Mesenchymal stem cell (in vitro differentiated cells and primary cell): Measurements from ENCODE around the gene RGS19.

Experiments
- DNase-seq: peaks from one replicate; pipeline ENCODE4 v3.0.0-alpha.2; 2013
- H2AFZ ChIP-seq: one replicate; pipeline ENCODE4 v1.6.1; 2013; ENCODE audit warnings: low read depth, mild to moderate bottlenecking, control low read depth, inconsistent platforms, low read length, moderate library complexity
- H2AK5ac ChIP-seq: 2 replicates; pipeline ENCODE4 v1.6.1; 2013; ENCODE audit warnings: low read length, moderate library complexity, mild to moderate bottlenecking, inconsistent platforms; ENCODE audit not compliant: severe bottlenecking
- H2BK120ac ChIP-seq: one replicate; pipeline ENCODE4 v1.6.1; 2013; ENCODE audit warnings: low read depth, mild to moderate bottlenecking, inconsistent platforms, low read length, moderate library complexity
- H2BK12ac ChIP-seq, 2 experiments: one replicate each; pipeline ENCODE4 v1.6.1; 2013; ENCODE audit warnings: inconsistent platforms in 2 of 2, low read length in 2 of 2, mild to moderate bottlenecking in 2 of 2, moderate library complexity in 2 of 2, control low read depth in 1 of 2
- H2BK15ac ChIP-seq: one replicate; pipeline ENCODE4 v1.6.1; 2013; ENCODE audit warnings: mild to moderate bottlenecking, low read depth, inconsistent platforms; ENCODE audit not compliant: poor library complexity, severe bottlenecking
- H2BK5ac ChIP-seq: 2 replicates; pipeline ENCODE4 v1.6.1; 2013; ENCODE audit warnings: low read depth, mild to moderate bottlenecking, low read length, control low read depth, inconsistent platforms; ENCODE audit not compliant: poor library complexity, severe bottlenecking
- H3K14ac ChIP-seq, 2 experiments: one replicate each; pipeline ENCODE4 v1.6.1; 2013; ENCODE audit warnings: inconsistent platforms in 2 of 2, low read length in 2 of 2, control low read depth in 1 of 2, mild to moderate bottlenecking in 1 of 2, moderate library complexity in 1 of 2
- H3K18ac ChIP-seq, 2 experiments: one replicate each; pipeline ENCODE4 v1.6.1; 2013; ENCODE audit warnings: inconsistent platforms in 2 of 2, low read length in 2 of 2, control low read depth in 1 of 2, low read depth in 1 of 2, mild to moderate bottlenecking in 1 of 2
- H3K23ac ChIP-seq, 2 experiments: one replicate each; pipeline ENCODE4 v1.6.1; 2013; ENCODE audit warnings: inconsistent platforms in 2 of 2, low read length in 2 of 2, mild to moderate bottlenecking in 2 of 2, moderate library complexity in 2 of 2, control low read depth in 1 of 2
- H3K27ac ChIP-seq: 2 replicates; pipeline ENCODE4 v1.5.1; 2013; ENCODE audit warnings: mild to moderate bottlenecking, moderate library complexity, low read length, control low read depth, inconsistent platforms; ENCODE audit not compliant: poor library complexity, severe bottlenecking
- H3K27me3 ChIP-seq, 2 experiments: 2 replicates each; pipeline versions ENCODE4 v1.6.1 to v1.7.0; 2013; ENCODE audit warnings: low read length in 2 of 2, mild to moderate bottlenecking in 2 of 2, moderate library complexity in 2 of 2, control low read depth in 1 of 2, inconsistent platforms in 1 of 2; ENCODE audit not compliant: control insufficient read depth in 1 of 2, insufficient read depth in 1 of 2
- H3K36me3 ChIP-seq, 2 experiments: 2 replicates each; pipeline versions ENCODE4 v1.6.1 to v1.7.0; 2013; ENCODE audit warnings: low read length in 2 of 2, control low read depth in 1 of 2, inconsistent platforms in 1 of 2, low read depth in 1 of 2, mild to moderate bottlenecking in 1 of 2; ENCODE audit not compliant: insufficient read depth in 2 of 2, control insufficient read depth in 1 of 2
- H3K4ac ChIP-seq, 2 experiments: one replicate each; pipeline ENCODE4 v1.6.1; 2013; ENCODE audit warnings: inconsistent platforms in 2 of 2, low read length in 2 of 2, mild to moderate bottlenecking in 2 of 2, moderate library complexity in 2 of 2, control low read depth in 1 of 2, low read depth in 1 of 2
- H3K4me1 ChIP-seq: 2 replicates; pipeline ENCODE4 v1.6.1; 2013; ENCODE audit warnings: low read depth, low read length, control low read depth; ENCODE audit not compliant: control insufficient read depth, insufficient read depth
- H3K4me2 ChIP-seq: 2 replicates; pipeline ENCODE4 v1.6.1; 2013; ENCODE audit warnings: low read length, mild to moderate bottlenecking, inconsistent platforms; ENCODE audit not compliant: poor library complexity, severe bottlenecking
- H3K4me3 ChIP-seq, 2 experiments: 2 replicates each; pipeline versions ENCODE4 v1.5.1 to v1.7.0; 2013; ENCODE audit warnings: low read length in 2 of 2, mild to moderate bottlenecking in 2 of 2, control low read depth in 1 of 2, low read depth in 1 of 2; ENCODE audit not compliant: insufficient read depth in 1 of 2
- H3K79me1 ChIP-seq: replicated peaks from 2 replicates; pipeline ENCODE4 v1.6.1; 2013; ENCODE audit warnings: mild to moderate bottlenecking, control low read depth, low read length, inconsistent platforms; ENCODE audit not compliant: poor library complexity, severe bottlenecking
- H3K9ac ChIP-seq: 2 replicates; pipeline ENCODE4 v1.7.0; 2013; ENCODE audit warnings: mild to moderate bottlenecking, low read length, moderate library complexity
- H3K9me3 ChIP-seq: 2 replicates; pipeline ENCODE4 v1.7.0; 2013; ENCODE audit warnings: mild to moderate bottlenecking, low read length; ENCODE audit not compliant: control insufficient read depth
- H4K8ac ChIP-seq: one replicate; pipeline ENCODE4 v1.6.1; 2013; ENCODE audit warnings: inconsistent platforms, mild to moderate bottlenecking, low read length, moderate library complexity
- H4K91ac ChIP-seq: one replicate; pipeline ENCODE4 v1.6.1; 2013; ENCODE audit warnings: mild to moderate bottlenecking, low read length, inconsistent platforms
- WGBS: methylation state at CpG from one replicate; pipeline ENCODE4 v1.1.7; 2013; ENCODE audit warnings: mixed read lengths; 5-methylcytosine and 5-hydroxymethylcytosine counted together

RGS19 gene

DNA sequence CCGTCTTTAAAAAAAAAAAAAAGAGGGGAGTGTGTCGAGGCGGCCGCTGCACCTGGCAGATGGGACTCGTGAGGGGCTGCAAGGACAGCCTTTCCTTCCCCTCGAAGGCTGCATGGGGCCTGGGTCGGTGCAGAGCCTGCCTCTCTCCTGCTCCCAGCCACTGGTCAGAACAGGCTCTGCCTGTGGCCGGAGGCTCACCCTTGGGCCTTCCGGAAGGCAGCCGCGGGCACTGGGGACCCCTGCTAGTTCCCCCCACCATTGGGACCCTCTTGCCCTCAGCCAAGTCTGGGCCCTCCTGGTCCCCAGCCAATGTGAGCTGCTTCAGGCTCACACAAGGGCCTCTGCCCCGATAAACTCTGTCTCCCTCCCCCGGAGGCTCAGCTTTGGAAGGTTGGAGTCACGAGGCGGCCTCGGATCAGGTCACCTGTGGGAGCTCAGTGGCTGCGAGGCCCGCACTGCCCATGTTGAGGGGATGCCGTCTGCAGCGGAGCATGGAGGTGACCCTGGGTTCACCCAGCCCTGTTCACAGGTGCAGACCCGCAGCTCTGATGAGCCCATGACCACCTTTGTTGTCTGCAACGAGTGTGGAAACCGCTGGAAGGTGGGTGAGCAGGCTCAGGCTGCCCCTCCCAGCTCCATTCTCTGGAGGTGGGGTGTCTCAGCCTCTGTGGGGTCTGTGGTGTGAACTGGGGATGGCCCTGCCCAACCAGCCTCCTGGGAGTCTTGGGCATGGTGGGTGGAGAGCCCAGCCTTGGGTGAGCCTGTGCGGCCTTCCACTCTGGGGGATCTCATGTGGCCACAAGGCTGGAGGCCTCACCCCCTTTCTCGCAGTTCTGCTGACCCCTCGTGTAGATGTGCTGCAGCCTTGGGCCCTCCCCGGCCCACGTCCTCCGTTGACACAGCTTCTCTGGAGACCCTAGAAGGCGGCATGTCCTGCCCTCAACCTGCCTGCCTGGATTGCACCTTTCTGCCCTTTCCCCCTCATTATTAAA, 7.7 kb downstream of the RGS19 start:
- no peaks in the 10 kb centered on the region for H3K9me3 ChIP-seq
- H3K4me1 ChIP-seq: peaks cover 14% of the 10 kb centered on the region
- WGBS: 95% methylated on average over 30 of the region's 30 CpGs

DNA sequence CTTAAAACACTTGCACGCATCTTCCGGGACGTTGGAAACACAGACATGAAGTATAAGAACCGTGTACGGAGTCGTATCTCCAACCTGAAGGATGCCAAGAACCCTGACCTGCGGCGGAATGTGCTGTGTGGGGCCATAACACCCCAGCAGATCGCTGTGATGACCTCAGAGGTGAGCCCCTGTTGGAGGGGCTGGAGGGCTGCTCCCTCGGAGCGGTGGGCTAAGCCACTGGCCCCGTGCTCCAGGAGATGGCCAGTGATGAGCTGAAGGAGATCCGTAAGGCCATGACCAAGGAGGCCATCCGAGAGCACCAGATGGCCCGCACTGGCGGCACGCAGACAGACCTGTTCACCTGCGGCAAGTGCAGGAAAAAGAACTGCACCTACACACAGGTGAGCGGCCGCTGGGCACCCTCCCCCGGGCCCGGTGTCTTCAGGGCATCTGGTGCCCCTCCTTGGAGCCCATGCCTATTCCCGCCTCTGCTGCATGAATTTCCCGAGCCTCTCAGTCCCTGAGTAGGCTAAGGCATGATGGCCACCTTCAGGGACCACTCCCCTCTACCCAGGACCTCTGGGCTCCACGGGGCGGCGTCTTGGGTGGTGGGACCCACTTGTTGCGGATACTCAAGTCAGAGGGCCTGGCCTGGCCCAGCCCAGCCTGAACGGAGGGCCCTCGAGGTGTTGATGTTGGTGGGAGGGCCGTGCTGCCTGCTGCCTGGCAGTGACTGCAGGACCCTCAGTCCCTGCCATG, 8.9 kb downstream of the RGS19 start:
- no peak overlapping the region for H3K4me3 ChIP-seq
- 94% methylated on average over 29 of the region's 31 CpGs for WGBS
- no peak overlapping the region for H4K91ac ChIP-seq
- H3K4me2 ChIP-seq: no peak overlapping the region
- peaks cover 23% of the 10 kb centered on the region for H3K4me1 ChIP-seq
- H3K27ac ChIP-seq: no peak overlapping the region
- H3K9me3 ChIP-seq: no peaks in the 10 kb centered on the region
- peaks cover 17 to 73% of the 10 kb centered on the region in 2 experiments for H3K36me3 ChIP-seq
- H3K23ac ChIP-seq: no peak overlapping the region
- H3K14ac ChIP-seq: no peak overlapping the region
- no peak overlapping the region for H2AK5ac ChIP-seq
- no peaks in the 10 kb centered on the region for H3K27me3 ChIP-seq
- no peak overlapping the region for H2BK12ac ChIP-seq
- no peak overlapping the region for H4K8ac ChIP-seq
- no peak overlapping the region for H3K4ac ChIP-seq
- H2AFZ ChIP-seq: no peak overlapping the region
- no peak overlapping the region for H3K9ac ChIP-seq
- no peak overlapping the region for H2BK5ac ChIP-seq
- no peak for DNase-seq
- no peak overlapping the region for H3K18ac ChIP-seq
- H2BK120ac ChIP-seq: no peak overlapping the region
- H3K79me1 ChIP-seq: no peaks in the 10 kb centered on the region
- H2BK15ac ChIP-seq: no peak overlapping the region

More for the DNA sequence above, 7.7 kb downstream of the RGS19 start:
- no peak overlapping the region for H2AK5ac ChIP-seq
- H2BK120ac ChIP-seq: no peak overlapping the region
- no peak overlapping the region for H3K14ac ChIP-seq
- H4K8ac ChIP-seq: no peak overlapping the region
- H2BK15ac ChIP-seq: no peak overlapping the region
- no peak overlapping the region for H3K27ac ChIP-seq
- no peak overlapping the region for H2AFZ ChIP-seq
- peaks cover under 1% of the 10 kb centered on the region for H3K79me1 ChIP-seq
- no peak overlapping the region for H3K23ac ChIP-seq
- H3K4me2 ChIP-seq: no peak overlapping the region
- H4K91ac ChIP-seq: no peak overlapping the region
- no peak overlapping the region for H3K18ac ChIP-seq
- no peak overlapping the region for H3K9ac ChIP-seq
- DNase-seq: no peak
- no peak overlapping the region for H3K4ac ChIP-seq
- H2BK12ac ChIP-seq: no peak overlapping the region
- H3K4me3 ChIP-seq: no peak overlapping the region
- peaks cover 17 to 83% of the 10 kb centered on the region in 2 experiments for H3K36me3 ChIP-seq
- H3K27me3 ChIP-seq: no peaks in the 10 kb centered on the region
- H2BK5ac ChIP-seq: no peak overlapping the region

GRCh38 chr20:64069614-64070243, 9.6 kb downstream of the RGS19 start:
- Histone ChIP-seq H4K8ac (no peak overlapping the region), H3K4me2 (no peak overlapping the region), H3K23ac (no peak overlapping the region), H3K36me3 (peaks cover 17 to 66% of the 10 kb centered on the region in 2 experiments), H3K4ac (no peak overlapping the region), H3K79me1 (peaks cover 2% of the 10 kb centered on the region), H3K4me1 (peaks cover 29% of the 10 kb centered on the region), H3K27me3 (no peaks in the 10 kb centered on the region), H2BK5ac (no peak overlapping the region), H3K4me3 (no peak overlapping the region), H2AFZ (no peak overlapping the region), H3K18ac (no peak overlapping the region), H3K27ac (no peak overlapping the region), H2BK120ac (no peak overlapping the region), H3K14ac (no peak overlapping the region), H3K9me3 (no peaks in the 10 kb centered on the region), H2AK5ac (no peak overlapping the region), H4K91ac (no peak overlapping the region), H2BK15ac (no peak overlapping the region), H2BK12ac (no peak overlapping the region), H3K9ac (no peak overlapping the region)
- DNase-seq: no peak
- WGBS: 59% methylated on average over 14 of the region's 14 CpGs

DNA sequence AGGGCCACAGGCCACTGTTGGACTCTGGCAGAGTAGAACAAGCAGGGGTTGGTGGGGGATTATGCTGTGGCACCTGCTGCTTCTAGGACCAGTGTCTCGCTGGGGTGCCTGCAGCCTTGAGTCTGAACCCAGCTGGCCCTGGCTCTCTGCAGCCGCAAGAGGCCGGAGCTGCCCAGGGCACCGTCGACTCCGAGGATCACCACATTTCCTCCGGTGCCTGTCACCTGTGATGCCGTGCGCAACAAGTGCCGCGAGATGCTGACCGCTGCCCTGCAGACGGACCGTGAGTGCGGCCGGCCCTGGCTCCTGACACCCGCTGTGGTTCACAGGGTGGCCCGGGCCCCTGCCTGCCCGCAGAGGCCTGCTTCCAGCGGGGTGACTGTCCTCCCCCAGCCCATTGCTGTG, 10.1 kb downstream of the RGS19 start:
- Histone ChIP-seq H3K4me2 (no peak overlapping the region), H4K91ac (no peak overlapping the region), H3K14ac (no peak overlapping the region), H3K4me3 (no peak overlapping the region), H3K9me3 (no peaks in the 10 kb centered on the region), H2BK15ac (no peak overlapping the region), H2BK5ac (no peak overlapping the region), H3K18ac (no peak overlapping the region), H3K27me3 (no peaks in the 10 kb centered on the region), H3K4me1 (peaks cover 33% of the 10 kb centered on the region), H2BK120ac (no peak overlapping the region), H3K79me1 (peaks cover 2% of the 10 kb centered on the region), H3K23ac (no peak overlapping the region), H3K27ac (no peak overlapping the region), H4K8ac (no peak overlapping the region), H2AK5ac (no peak overlapping the region), H3K9ac (no peak overlapping the region), H2BK12ac (no peak overlapping the region), H3K4ac (no peak overlapping the region), H3K36me3 (peaks cover 17 to 61% of the 10 kb centered on the region in 2 experiments), H2AFZ (no peak overlapping the region)
- no peak for DNase-seq
- WGBS: 93% methylated on average over 20 of the region's 20 CpGs
